ENCODE data around the gene SEMA3C. TPM values are rescaled to one million over a fixed set of nuclear protein-coding genes. Genes with fewer than 3 reads are reported as not detected.

Gene SEMA3C
- total and polyA plus RNA-seq, 4 experiments from 2014 or later: 0.47 to 0.50 TPM; not detected in 2

DNA sequence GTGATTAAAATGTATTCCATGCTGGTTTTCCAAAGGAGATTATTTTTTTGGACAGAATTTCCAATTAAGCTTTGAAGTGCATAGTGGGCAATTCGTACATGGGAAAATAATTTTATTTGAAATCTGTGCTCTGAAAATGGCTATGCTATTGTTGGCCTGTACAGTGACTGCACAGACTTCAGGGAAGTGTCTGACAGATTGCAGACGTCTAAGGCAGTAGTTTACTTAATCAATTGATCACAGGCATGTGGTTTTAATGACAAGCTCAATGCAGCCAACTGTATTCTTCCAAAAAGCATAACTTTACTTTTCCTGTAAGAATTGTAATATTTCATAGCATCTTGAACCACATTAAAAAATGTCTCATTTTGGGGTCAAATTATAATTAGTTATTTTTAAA is 102.0 kb downstream of the SEMA3C start:
- no peaks in the 10 kb centered on the region for H3K4me1 ChIP-seq (ENCODE audit: insufficient read depth, low read length)
- H3K4me3 Mint-ChIP-seq: no peak overlapping the region
- H3K36me3 ChIP-seq (ENCODE audit: insufficient read depth, low read length): no peaks in the 10 kb centered on the region
- no peaks in the 10 kb centered on the region for H3K4me1 Mint-ChIP-seq
- no peak overlapping the region for H3K4me3 ChIP-seq (ENCODE audit: low read length in 2 of 2)
- ChIA-PET POLR2A (ENCODE audit: partially characterized antibody) (no interaction called here), CTCF (ENCODE audit: partially characterized antibody) (no interaction called here)
- no peaks in the 10 kb centered on the region for H3K27me3 Mint-ChIP-seq
- H3K9me3 Mint-ChIP-seq: peaks cover 1 to 36% (median 8%) of the 10 kb centered on the region in 8 donors
- H3K27ac ChIP-seq (ENCODE audit: low read depth, low read length): no peak overlapping the region
- no peaks in the 10 kb centered on the region for H3K36me3 Mint-ChIP-seq
- no peak overlapping the region for H3K27ac Mint-ChIP-seq
- DNase-seq: no peak
- peaks cover 0 to 2% of the 10 kb centered on the region in 2 donors for H3K9me3 ChIP-seq (ENCODE audit: control insufficient read depth in 1 of 2, low read length in 2 of 2)
- intact Hi-C loops (cut with micrococcal nuclease): no loop called here
- no peaks in the 10 kb centered on the region for H3K27me3 ChIP-seq (ENCODE audit: insufficient read depth, low read length)

DNA sequence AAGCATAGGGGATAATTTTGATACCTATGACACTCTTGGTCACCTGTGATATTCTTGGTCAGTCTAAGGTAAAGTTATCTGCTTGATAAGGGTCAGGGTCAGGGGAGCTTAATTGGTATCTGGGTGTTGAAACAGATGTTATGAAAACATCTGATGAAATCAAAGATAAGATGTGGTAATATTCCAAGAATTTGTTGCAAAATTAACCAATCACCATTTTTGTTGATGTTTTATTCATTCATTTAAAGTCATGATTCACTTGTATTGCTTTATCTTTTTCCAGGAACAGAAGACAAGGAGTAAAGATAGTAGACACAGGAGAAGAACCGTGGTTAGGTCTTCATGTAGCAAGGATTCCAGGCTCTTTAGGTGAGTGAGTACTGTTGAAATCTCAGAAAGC is 103.1 kb downstream of the SEMA3C start:
- Histone ChIP-seq H3K4me3 (ENCODE audit: low read length in 2 of 2) (no peak overlapping the region), H3K27me3 (ENCODE audit: insufficient read depth, low read length) (no peaks in the 10 kb centered on the region), H3K4me1 (ENCODE audit: insufficient read depth, low read length) (no peaks in the 10 kb centered on the region), H3K27ac (ENCODE audit: low read depth, low read length) (no peak overlapping the region), H3K36me3 (ENCODE audit: insufficient read depth, low read length) (no peaks in the 10 kb centered on the region), H3K9me3 (ENCODE audit: control insufficient read depth in 1 of 2, low read length in 2 of 2) (peaks cover 0 to 2% of the 10 kb centered on the region in 2 donors)
- Mint-ChIP-seq H3K27me3 (no peaks in the 10 kb centered on the region), H3K9me3 (peaks cover 2 to 42% (median 11%) of the 10 kb centered on the region in 8 donors), H3K4me3 (no peak overlapping the region), H3K4me1 (no peaks in the 10 kb centered on the region), H3K36me3 (no peaks in the 10 kb centered on the region), H3K27ac (no peak overlapping the region)
- intact Hi-C loops (cut with micrococcal nuclease): no loop called here
- ChIA-PET CTCF (ENCODE audit: partially characterized antibody) (no interaction called here), POLR2A (ENCODE audit: partially characterized antibody) (no interaction called here)
- no peak for DNase-seq

DNA sequence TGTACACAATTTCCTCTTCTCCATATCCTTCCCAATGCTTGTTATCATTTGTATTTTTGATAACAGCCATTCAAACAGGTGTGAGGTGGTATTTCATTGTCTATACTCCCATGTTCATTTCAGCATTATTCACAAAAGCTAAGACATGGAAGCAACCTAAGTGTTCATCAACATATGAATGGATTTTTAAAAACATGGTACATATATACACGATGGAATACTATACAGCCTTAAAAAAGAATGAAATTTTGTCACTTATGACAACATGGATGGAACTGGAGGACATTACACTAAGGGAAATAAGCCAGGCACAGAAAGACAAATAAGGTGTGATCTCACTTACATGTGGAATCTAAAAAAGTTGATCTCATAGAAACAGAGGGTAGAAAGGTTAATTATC is 109.3 kb downstream of the SEMA3C start:
- no peak for DNase-seq
- no peaks in the 10 kb centered on the region for H3K4me1 Mint-ChIP-seq
- H3K9me3 Mint-ChIP-seq: peaks cover 3 to 29% (median 15%) of the 10 kb centered on the region in 8 donors
- H3K4me3 Mint-ChIP-seq: no peak overlapping the region
- H3K27me3 Mint-ChIP-seq: no peaks in the 10 kb centered on the region
- Histone ChIP-seq H3K27ac (ENCODE audit: low read depth, low read length) (no peak overlapping the region), H3K4me3 (ENCODE audit: low read length in 2 of 2) (no peak overlapping the region), H3K4me1 (ENCODE audit: insufficient read depth, low read length) (no peaks in the 10 kb centered on the region), H3K36me3 (ENCODE audit: insufficient read depth, low read length) (no peaks in the 10 kb centered on the region), H3K27me3 (ENCODE audit: insufficient read depth, low read length) (no peaks in the 10 kb centered on the region), H3K9me3 (ENCODE audit: control insufficient read depth in 1 of 2, low read length in 2 of 2) (peaks cover 0 to 2% of the 10 kb centered on the region in 2 donors)
- H3K27ac Mint-ChIP-seq: no peak overlapping the region
- ChIA-PET POLR2A (ENCODE audit: partially characterized antibody) (no interaction called here), CTCF (ENCODE audit: partially characterized antibody) (no interaction called here)
- intact Hi-C loops (cut with micrococcal nuclease): no loop called here
- no peaks in the 10 kb centered on the region for H3K36me3 Mint-ChIP-seq

DNA sequence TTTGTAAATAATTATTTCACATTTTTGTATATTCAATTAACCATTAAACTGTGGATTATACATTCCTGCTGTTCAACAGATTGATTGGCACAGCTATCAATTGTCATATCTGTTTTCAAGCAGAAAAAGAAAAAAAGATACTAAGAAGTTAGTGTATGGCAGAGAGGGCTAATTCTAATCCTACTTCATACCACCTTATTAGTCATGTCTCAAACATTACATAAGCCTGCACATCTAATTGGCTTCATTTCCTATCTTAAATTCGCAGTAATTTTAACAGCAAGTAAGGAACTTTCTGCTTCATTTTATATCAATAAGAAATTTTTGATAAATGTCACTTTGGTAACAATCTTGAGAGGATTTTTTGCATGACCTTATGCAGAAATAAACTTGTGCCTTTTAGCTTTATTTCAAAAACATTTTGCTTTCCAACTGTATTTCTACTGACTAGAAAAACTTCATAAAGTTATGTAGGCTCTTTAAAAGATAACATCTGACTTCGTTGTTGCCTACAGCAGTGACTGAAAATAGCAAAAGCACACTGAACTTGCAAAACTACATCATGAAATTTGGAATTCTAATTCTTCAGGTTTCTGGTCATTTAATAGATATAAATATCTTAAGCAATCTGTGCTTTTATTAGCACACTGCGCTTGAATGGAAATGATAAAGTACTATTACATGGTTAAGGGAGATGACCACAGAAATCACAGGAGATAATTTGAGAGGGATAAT is 111.5 kb downstream of the SEMA3C start:
- Mint-ChIP-seq H3K36me3 (no peaks in the 10 kb centered on the region), H3K4me1 (no peaks in the 10 kb centered on the region), H3K27me3 (no peaks in the 10 kb centered on the region), H3K9me3 (peaks cover 0 to 16% (median 9%) of the 10 kb centered on the region in 8 donors), H3K4me3 (no peak overlapping the region), H3K27ac (no peak overlapping the region)
- ChIA-PET POLR2A (ENCODE audit: partially characterized antibody) (no interaction called here), CTCF (ENCODE audit: partially characterized antibody) (no interaction called here)
- H3K27ac ChIP-seq (ENCODE audit: low read depth, low read length): no peak overlapping the region
- no peaks in the 10 kb centered on the region for H3K27me3 ChIP-seq (ENCODE audit: insufficient read depth, low read length)
- DNase-seq: no peak
- no peaks in the 10 kb centered on the region for H3K9me3 ChIP-seq (ENCODE audit: control insufficient read depth in 1 of 2, low read length in 2 of 2)
- intact Hi-C loops (cut with micrococcal nuclease): no loop called here
- no peaks in the 10 kb centered on the region for H3K36me3 ChIP-seq (ENCODE audit: insufficient read depth, low read length)
- no peaks in the 10 kb centered on the region for H3K4me1 ChIP-seq (ENCODE audit: insufficient read depth, low read length)
- H3K4me3 ChIP-seq (ENCODE audit: low read length in 2 of 2): no peak overlapping the region

DNA sequence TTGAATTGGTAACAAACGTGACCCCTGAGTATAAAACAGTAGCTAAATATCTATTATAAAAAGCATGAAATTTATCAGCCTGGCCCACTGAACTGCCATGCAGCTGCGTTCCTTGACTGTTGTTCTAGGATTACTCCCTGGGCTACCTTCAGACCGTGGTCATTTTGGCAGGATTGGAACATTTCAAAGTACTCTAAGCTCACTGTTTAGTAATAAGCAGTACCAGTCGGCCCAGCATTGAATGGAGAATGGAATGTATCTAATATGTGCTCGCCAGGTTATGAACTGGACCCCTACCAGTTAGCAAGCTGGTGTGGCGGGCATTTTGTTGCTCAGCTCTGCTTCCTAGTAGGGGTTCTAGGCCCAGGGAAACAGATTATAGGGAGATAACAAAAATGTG is 112.2 kb downstream of the SEMA3C start:
- H3K4me1 Mint-ChIP-seq: no peaks in the 10 kb centered on the region
- POLR2A ChIA-PET (ENCODE audit: partially characterized antibody): no interaction called here
- H3K36me3 Mint-ChIP-seq: no peaks in the 10 kb centered on the region
- Histone ChIP-seq H3K27ac (ENCODE audit: low read depth, low read length) (no peak overlapping the region), H3K9me3 (ENCODE audit: control insufficient read depth in 1 of 2, low read length in 2 of 2) (no peaks in the 10 kb centered on the region), H3K36me3 (ENCODE audit: insufficient read depth, low read length) (no peaks in the 10 kb centered on the region), H3K4me1 (ENCODE audit: insufficient read depth, low read length) (no peaks in the 10 kb centered on the region), H3K4me3 (ENCODE audit: low read length in 2 of 2) (no peak overlapping the region), H3K27me3 (ENCODE audit: insufficient read depth, low read length) (no peaks in the 10 kb centered on the region)
- intact Hi-C loops (cut with micrococcal nuclease): no loop called here
- DNase-seq: no peak
- H3K9me3 Mint-ChIP-seq: peaks cover 0 to 13% (median 7%) of the 10 kb centered on the region in 8 donors
- no peak overlapping the region for H3K27ac Mint-ChIP-seq
- H3K4me3 Mint-ChIP-seq: no peak overlapping the region
- no peaks in the 10 kb centered on the region for H3K27me3 Mint-ChIP-seq
- CTCF ChIA-PET (ENCODE audit: partially characterized antibody): no interaction called here

DNA sequence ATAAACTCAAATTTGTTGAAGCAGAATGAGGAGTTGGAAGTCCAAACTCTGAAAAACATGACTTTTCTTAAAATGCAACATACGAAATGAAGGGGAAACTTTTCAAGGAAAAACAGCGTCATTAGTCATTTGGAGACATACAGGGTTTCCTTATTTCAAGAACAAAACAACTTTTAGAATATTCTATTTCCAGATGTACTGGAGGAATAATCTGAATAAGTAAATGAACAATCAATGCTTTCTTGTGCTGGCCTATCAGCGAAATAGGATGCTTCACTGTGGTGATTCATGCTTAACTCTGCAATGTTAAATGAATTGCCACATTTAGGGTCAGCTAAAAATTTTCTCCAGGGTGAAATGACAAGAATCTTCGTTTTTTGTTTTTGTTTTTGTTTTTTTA is 114.3 kb downstream of the SEMA3C start:
- H3K4me3 ChIP-seq (ENCODE audit: low read length in 2 of 2): no peak overlapping the region
- no peaks in the 10 kb centered on the region for H3K36me3 Mint-ChIP-seq
- H3K4me3 Mint-ChIP-seq: no peak overlapping the region
- H3K36me3 ChIP-seq (ENCODE audit: insufficient read depth, low read length): no peaks in the 10 kb centered on the region
- intact Hi-C loops (cut with micrococcal nuclease): no loop called here
- no peaks in the 10 kb centered on the region for H3K4me1 Mint-ChIP-seq
- no peaks in the 10 kb centered on the region for H3K27me3 ChIP-seq (ENCODE audit: insufficient read depth, low read length)
- POLR2A ChIA-PET (ENCODE audit: partially characterized antibody): no interaction called here
- H3K9me3 Mint-ChIP-seq: peaks cover 0 to 6% (median 3%) of the 10 kb centered on the region in 8 donors
- CTCF ChIA-PET (ENCODE audit: partially characterized antibody): no interaction called here
- no peaks in the 10 kb centered on the region for H3K9me3 ChIP-seq (ENCODE audit: control insufficient read depth in 1 of 2, low read length in 2 of 2)
- no peaks in the 10 kb centered on the region for H3K4me1 ChIP-seq (ENCODE audit: insufficient read depth, low read length)
- no peaks in the 10 kb centered on the region for H3K27me3 Mint-ChIP-seq
- DNase-seq: no peak
- no peak overlapping the region for H3K27ac ChIP-seq (ENCODE audit: low read depth, low read length)
- no peak overlapping the region for H3K27ac Mint-ChIP-seq

DNA sequence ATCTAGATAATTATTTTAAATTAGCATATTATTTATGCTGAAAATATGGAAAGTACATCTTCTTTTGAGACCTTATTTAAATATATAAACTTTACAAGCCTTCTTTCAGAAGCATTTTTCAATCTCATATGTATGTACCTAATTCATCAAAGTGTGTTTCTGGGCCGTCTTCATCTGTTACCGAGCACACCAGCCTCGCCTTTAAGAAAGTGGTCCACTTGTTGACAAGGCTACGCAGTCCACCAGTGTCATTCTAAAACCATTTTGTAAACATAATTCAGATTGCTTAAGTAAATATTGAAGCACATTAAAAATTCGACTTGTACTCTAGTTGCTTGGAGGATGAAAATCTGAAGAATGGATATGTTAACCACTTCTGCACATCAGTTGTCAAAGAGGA is 116.3 kb downstream of the SEMA3C start:
- Mint-ChIP-seq H3K27ac (no peak overlapping the region), H3K4me3 (no peak overlapping the region), H3K36me3 (no peaks in the 10 kb centered on the region), H3K27me3 (no peaks in the 10 kb centered on the region), H3K9me3 (peaks cover 0 to 5% (median under 1%) of the 10 kb centered on the region in 8 donors), H3K4me1 (no peaks in the 10 kb centered on the region)
- Histone ChIP-seq H3K4me1 (ENCODE audit: insufficient read depth, low read length) (no peaks in the 10 kb centered on the region), H3K36me3 (ENCODE audit: insufficient read depth, low read length) (no peaks in the 10 kb centered on the region), H3K27ac (ENCODE audit: low read depth, low read length) (no peak overlapping the region), H3K27me3 (ENCODE audit: insufficient read depth, low read length) (no peaks in the 10 kb centered on the region), H3K9me3 (ENCODE audit: control insufficient read depth in 1 of 2, low read length in 2 of 2) (no peaks in the 10 kb centered on the region), H3K4me3 (ENCODE audit: low read length in 2 of 2) (no peak overlapping the region)
- intact Hi-C loops (cut with micrococcal nuclease): no loop called here
- ChIA-PET POLR2A (ENCODE audit: partially characterized antibody) (no interaction called here), CTCF (ENCODE audit: partially characterized antibody) (no interaction called here)
- DNase-seq: no peak

All from CD4-positive, alpha-beta memory T cell (primary cell).